ENCODE measurements around the gene STXBP6. TPM values are rescaled to one million over a fixed set of nuclear protein-coding genes. Genes with fewer than 3 reads are reported as not detected.

Gene STXBP6
- total RNA-seq, 1 experiment from 2014 or later = 0.27 TPM

- Histone ChIP-seq H3K9me3 (ENCODE audit: control insufficient read depth in 1 of 2, insufficient read depth in 1 of 2, low read depth in 1 of 2, low read length in 2 of 2) (peaks cover 0 to 10% of the 10 kb centered on the region in 2 experiments; a peak in 2 of 4 replicates), H3K27ac (ENCODE audit: low read depth, low read length) (no peak overlapping the region), H2AFZ (ENCODE audit: low read depth, low read length, poor library complexity, severe bottlenecking) (no peak overlapping the region), H3K4me2 (ENCODE audit: low read length) (no peak overlapping the region), H3K36me3 (ENCODE audit: control insufficient read depth in 1 of 2, insufficient read depth in 2 of 2, low read length in 2 of 2) (no peaks in the 10 kb centered on the region), H3K9me2 (ENCODE audit: insufficient read depth) (no peaks in the 10 kb centered on the region), H3K79me2 (ENCODE audit: insufficient read depth, low read length) (no peaks in the 10 kb centered on the region), H3K4me1 (ENCODE audit: control insufficient read depth in 1 of 2, insufficient read depth in 2 of 2, low read length in 2 of 2) (no peaks in the 10 kb centered on the region), H3K4me3 (replicated peaks in 1 of 2; ENCODE audit: low read depth in 1 of 2, low read length in 2 of 2) (no peak overlapping the region), H3K9ac (ENCODE audit: low read length) (no peak overlapping the region), H4K20me1 (ENCODE audit: insufficient read depth) (no peaks in the 10 kb centered on the region), H3K27me3 (ENCODE audit: insufficient read depth, low read length) (no peaks in the 10 kb centered on the region)
- BruUV-seq (replicated peaks) = no TSS peak
- intact Hi-C loops (cut with micrococcal nuclease) = no loop called here
- ATAC-seq (no peak), DNase-seq (ENCODE audit: low read depth, low spot score) (no peak)
- POLR2A ChIA-PET = no interaction called here
- TF ChIP-seq, protein P1, sequence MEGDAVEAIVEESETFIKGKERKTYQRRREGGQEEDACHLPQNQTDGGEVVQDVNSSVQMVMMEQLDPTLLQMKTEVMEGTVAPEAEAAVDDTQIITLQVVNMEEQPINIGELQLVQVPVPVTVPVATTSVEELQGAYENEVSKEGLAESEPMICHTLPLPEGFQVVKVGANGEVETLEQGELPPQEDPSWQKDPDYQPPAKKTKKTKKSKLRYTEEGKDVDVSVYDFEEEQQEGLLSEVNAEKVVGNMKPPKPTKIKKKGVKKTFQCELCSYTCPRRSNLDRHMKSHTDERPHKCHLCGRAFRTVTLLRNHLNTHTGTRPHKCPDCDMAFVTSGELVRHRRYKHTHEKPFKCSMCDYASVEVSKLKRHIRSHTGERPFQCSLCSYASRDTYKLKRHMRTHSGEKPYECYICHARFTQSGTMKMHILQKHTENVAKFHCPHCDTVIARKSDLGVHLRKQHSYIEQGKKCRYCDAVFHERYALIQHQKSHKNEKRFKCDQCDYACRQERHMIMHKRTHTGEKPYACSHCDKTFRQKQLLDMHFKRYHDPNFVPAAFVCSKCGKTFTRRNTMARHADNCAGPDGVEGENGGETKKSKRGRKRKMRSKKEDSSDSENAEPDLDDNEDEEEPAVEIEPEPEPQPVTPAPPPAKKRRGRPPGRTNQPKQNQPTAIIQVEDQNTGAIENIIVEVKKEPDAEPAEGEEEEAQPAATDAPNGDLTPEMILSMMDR (IDR thresholded peaks at IDR 0.05 in 2 of 3, conservative IDR thresholded peaks at IDR 0.05 in 1 of 3; ENCODE audit: borderline replicate concordance in 1 of 3, insufficient read depth in 1 of 3, low read depth in 2 of 3, low read length in 2 of 3) = no peak
- TF ChIP-seq EZH2 (IDR thresholded peaks at IDR 0.05) (no peak), SIN3A (IDR thresholded peaks at IDR 0.05; ENCODE audit: low read depth) (no peak), RAD21 (IDR thresholded peaks at IDR 0.05; ENCODE audit: low read depth) (no peak), TCF7L2 (IDR thresholded peaks at IDR 0.05; ENCODE audit: borderline replicate concordance, extremely low read depth, insufficient read depth, insufficient read length) (no peak)
- CTCF ChIA-PET = no interaction called here
- RAD21 ChIA-PET (ENCODE audit: low non-redundant PET in 1 of 2, low total read pairs in 2 of 2, uncharacterized antibody in 2 of 2, unreplicated experiment in 2 of 2) = no interaction called here
These were observed 101.6 kb downstream of the STXBP6 start for GRCh38 chr14:24948261-24948847.

GRCh38 chr14:24947131-24947530 lies 102.8 kb downstream of the STXBP6 start:
- ATAC-seq = no peak
- no peaks in the 10 kb centered on the region for H3K4me1 ChIP-seq (ENCODE audit: control insufficient read depth in 1 of 2, insufficient read depth in 2 of 2, low read length in 2 of 2)
- DNase-seq (ENCODE audit: low read depth, low spot score) = no peak
- H3K4me3 ChIP-seq (replicated peaks in 1 of 2; ENCODE audit: low read depth in 1 of 2, low read length in 2 of 2) = no peak overlapping the region
- no peak overlapping the region for H3K4me2 ChIP-seq (ENCODE audit: low read length)
- peaks cover 0 to 6% of the 10 kb centered on the region in 2 experiments; a peak in 2 of 4 replicates for H3K9me3 ChIP-seq (ENCODE audit: control insufficient read depth in 1 of 2, insufficient read depth in 1 of 2, low read depth in 1 of 2, low read length in 2 of 2)
- intact Hi-C loops (cut with micrococcal nuclease) = no loop called here
- no peaks in the 10 kb centered on the region for H3K79me2 ChIP-seq (ENCODE audit: insufficient read depth, low read length)
- POLR2A ChIA-PET = no interaction called here
- H3K36me3 ChIP-seq (ENCODE audit: control insufficient read depth in 1 of 2, insufficient read depth in 2 of 2, low read length in 2 of 2) = no peaks in the 10 kb centered on the region
- no peaks in the 10 kb centered on the region for H4K20me1 ChIP-seq (ENCODE audit: insufficient read depth)
- H3K9ac ChIP-seq (ENCODE audit: low read length) = no peak overlapping the region
- no TSS peak for BruUV-seq (replicated peaks)
- H3K27ac ChIP-seq (ENCODE audit: low read depth, low read length) = no peak overlapping the region
- TF ChIP-seq POLR2AphosphoS5 (IDR thresholded peaks at IDR 0.05; ENCODE audit: low read depth, low read length) (no peak), TCF7L2 (IDR thresholded peaks at IDR 0.05; ENCODE audit: borderline replicate concordance, extremely low read depth, insufficient read depth, insufficient read length) (no peak), CEBPB (IDR thresholded peaks at IDR 0.05; ENCODE audit: low read depth) (no peak), RAD21 (IDR thresholded peaks at IDR 0.05; ENCODE audit: low read depth) (no peak), SIN3A (IDR thresholded peaks at IDR 0.05; ENCODE audit: low read depth) (no peak), JUND (IDR thresholded peaks at IDR 0.05) (no peak), ZFX (IDR thresholded peaks at IDR 0.05) (no peak)
- TF ChIP-seq, protein P2, sequence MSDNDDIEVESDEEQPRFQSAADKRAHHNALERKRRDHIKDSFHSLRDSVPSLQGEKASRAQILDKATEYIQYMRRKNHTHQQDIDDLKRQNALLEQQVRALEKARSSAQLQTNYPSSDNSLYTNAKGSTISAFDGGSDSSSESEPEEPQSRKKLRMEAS (IDR thresholded peaks at IDR 0.05) = no peak
- H3K9me2 ChIP-seq (ENCODE audit: insufficient read depth) = no peaks in the 10 kb centered on the region
- no peak overlapping the region for H2AFZ ChIP-seq (ENCODE audit: low read depth, low read length, poor library complexity, severe bottlenecking)
- CTCF ChIA-PET = no interaction called here
- H3K27me3 ChIP-seq (ENCODE audit: insufficient read depth, low read length) = no peaks in the 10 kb centered on the region
- RAD21 ChIA-PET (ENCODE audit: low non-redundant PET in 1 of 2, low total read pairs in 2 of 2, uncharacterized antibody in 2 of 2, unreplicated experiment in 2 of 2) = no interaction called here

Measured in HCT116 (cell line).